ENCODE results near the gene LHFPL3. TPM values are rescaled to one million over a fixed set of nuclear protein-coding genes. Genes with fewer than 3 reads are reported as not detected.

Gene LHFPL3
- polyA plus RNA-seq, 1 of the 3 experiments (the other 2 are of a cell fraction) = not detected

DNA sequence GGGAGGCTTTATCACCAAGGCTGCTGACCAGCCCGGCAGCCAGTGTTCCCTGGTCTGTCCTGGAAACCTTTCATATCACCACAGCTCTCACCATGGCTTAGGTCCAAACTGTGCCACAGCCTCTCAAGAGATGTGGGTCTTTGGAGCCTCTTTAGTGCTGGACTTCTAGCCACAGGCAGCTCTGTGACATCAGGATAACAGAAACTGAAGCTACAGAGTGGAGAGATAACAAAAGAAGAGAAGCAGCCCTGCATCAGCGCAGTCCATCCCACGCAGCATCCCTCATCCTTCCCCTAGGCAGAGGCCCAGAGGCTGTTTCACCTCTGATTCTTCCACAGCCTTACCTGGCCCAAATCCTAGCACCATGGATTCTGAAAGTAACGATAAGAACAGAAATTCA lies 497.7 kb downstream of the LHFPL3 start:
- Histone ChIP-seq H4K20me1 (ENCODE audit: insufficient read depth) (no peaks in the 10 kb centered on the region), H2AFZ (ENCODE audit: low read depth) (no peak overlapping the region), H3K79me2 (ENCODE audit: insufficient read depth) (no peaks in the 10 kb centered on the region), H3K27me3 (ENCODE audit: insufficient read depth) (no peaks in the 10 kb centered on the region), H3K9me3 (no peaks in the 10 kb centered on the region), H3K27ac (ENCODE audit: low read depth in 2 of 2, low read length in 1 of 2) (no peak overlapping the region), H3F3A (replicated peaks; ENCODE audit: insufficient read depth) (no peaks in the 10 kb centered on the region), H3K9me2 (no peaks in the 10 kb centered on the region), H3K9ac (no peak overlapping the region), H3K4me3 (ENCODE audit: low read depth in 2 of 2, low read length in 1 of 2) (no peak overlapping the region), H3K4me2 (no peak overlapping the region), H3K36me3 (replicated peaks in 1 of 2; ENCODE audit: control insufficient read depth in 1 of 2, insufficient read depth in 2 of 2, low read length in 1 of 2) (no peaks in the 10 kb centered on the region), H3K4me1 (ENCODE audit: control insufficient read depth in 1 of 2, insufficient read depth in 2 of 2, low read depth in 1 of 2, low read length in 1 of 2) (no peaks in the 10 kb centered on the region)
- no peak for DNase-seq
- CTCF ChIA-PET = interaction anchor here (0.7 to 1.5 kb wide), 4 partner anchors 13 to 471 kb away, joined by 3 to 4 read pairs (median 4); no protein-coding TSS in a partner anchor
- no peak for TF ChIP-seq SIN3A (IDR thresholded peaks at IDR 0.05; ENCODE audit: borderline replicate concordance, low read depth, low read length)
- no peak for TF ChIP-seq CHD2 (IDR thresholded peaks at IDR 0.05; ENCODE audit: low read length, partially characterized antibody)
- no peak for TF ChIP-seq FOXM1 (IDR thresholded peaks at IDR 0.05; ENCODE audit: low read depth)
- TF ChIP-seq, protein P1, sequence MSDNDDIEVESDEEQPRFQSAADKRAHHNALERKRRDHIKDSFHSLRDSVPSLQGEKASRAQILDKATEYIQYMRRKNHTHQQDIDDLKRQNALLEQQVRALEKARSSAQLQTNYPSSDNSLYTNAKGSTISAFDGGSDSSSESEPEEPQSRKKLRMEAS (IDR thresholded peaks at IDR 0.05; ENCODE audit: low read depth) = no peak
- POLR2A ChIA-PET = no interaction called here
- WGBS (ENCODE audit: low lambda C conversion rate) = 26% methylated on average over 4 of the region's 4 CpGs

DNA sequence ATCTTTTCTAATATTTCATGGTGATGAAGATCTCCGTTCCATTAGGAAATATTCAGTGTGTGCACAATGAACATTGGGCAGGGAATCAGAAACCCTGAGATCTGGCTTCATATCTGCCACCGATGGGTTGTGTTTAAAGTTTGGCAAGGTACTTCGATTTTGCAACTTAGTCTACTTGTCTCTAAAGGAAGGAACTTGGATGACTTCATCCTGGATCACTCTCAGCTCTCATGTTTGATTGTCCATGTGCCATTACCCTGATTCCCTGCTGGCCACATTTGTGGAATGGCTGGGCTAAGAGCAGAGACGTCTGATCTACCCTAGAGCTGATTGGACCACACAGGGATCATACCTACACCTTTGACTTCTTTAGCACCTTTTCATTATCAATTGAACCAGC lies 508.6 kb downstream of the LHFPL3 start:
- Histone ChIP-seq H3K79me2 (ENCODE audit: insufficient read depth) (no peaks in the 10 kb centered on the region), H3K9ac (no peak overlapping the region), H3K36me3 (replicated peaks in 1 of 2; ENCODE audit: control insufficient read depth in 1 of 2, insufficient read depth in 2 of 2, low read length in 1 of 2) (no peaks in the 10 kb centered on the region), H3K4me1 (ENCODE audit: control insufficient read depth in 1 of 2, insufficient read depth in 2 of 2, low read depth in 1 of 2, low read length in 1 of 2) (no peaks in the 10 kb centered on the region), H2AFZ (ENCODE audit: low read depth) (no peak overlapping the region), H3K4me3 (ENCODE audit: low read depth in 2 of 2, low read length in 1 of 2) (no peak overlapping the region), H4K20me1 (ENCODE audit: insufficient read depth) (no peaks in the 10 kb centered on the region), H3K27ac (ENCODE audit: low read depth in 2 of 2, low read length in 1 of 2) (no peak overlapping the region), H3K9me3 (no peaks in the 10 kb centered on the region), H3K4me2 (no peak overlapping the region), H3K27me3 (ENCODE audit: insufficient read depth) (peaks cover 18% of the 10 kb centered on the region; the same call in 1 of the 2 replicates), H3F3A (replicated peaks; ENCODE audit: insufficient read depth) (no peaks in the 10 kb centered on the region), H3K9me2 (no peaks in the 10 kb centered on the region)
- ChIA-PET CTCF (interaction anchor here (0.7 to 7.3 kb wide), 6 partner anchors 11 to 605 kb away, joined by 3 to 66 read pairs (median 4); no protein-coding TSS in a partner anchor), POLR2A (no interaction called here)
- WGBS (ENCODE audit: low lambda C conversion rate) = 0% methylated on average over 4 of the region's 4 CpGs
- DNase-seq = no peak
- TF ChIP-seq FOXJ3 (CRISPR knock-in tag; IDR thresholded peaks at IDR 0.05) (no peak), RFX5 (IDR thresholded peaks at IDR 0.05; ENCODE audit: low read length) (no peak), CHD2 (IDR thresholded peaks at IDR 0.05; ENCODE audit: low read length, partially characterized antibody) (no peak), TCF12 (IDR thresholded peaks at IDR 0.05) (no peak), FOXM1 (IDR thresholded peaks at IDR 0.05; ENCODE audit: low read depth) (no peak), NFIC (IDR thresholded peaks at IDR 0.05; ENCODE audit: borderline replicate concordance) (no peak), MXI1 (IDR thresholded peaks at IDR 0.05; ENCODE audit: low read depth, low read length) (no peak), YY1 (IDR thresholded peaks at IDR 0.05; ENCODE audit: low read depth) (no peak), TEAD4 (IDR thresholded peaks at IDR 0.05; ENCODE audit: borderline replicate concordance, insufficient read depth) (no peak), MEF2A (IDR thresholded peaks at IDR 0.05; ENCODE audit: borderline replicate concordance, low read depth) (no peak), RXRA (IDR thresholded peaks at IDR 0.05; ENCODE audit: borderline replicate concordance, low read depth) (no peak), GABPA (IDR thresholded peaks at IDR 0.05; ENCODE audit: low read depth) (no peak)
- TF ChIP-seq, protein P2, sequence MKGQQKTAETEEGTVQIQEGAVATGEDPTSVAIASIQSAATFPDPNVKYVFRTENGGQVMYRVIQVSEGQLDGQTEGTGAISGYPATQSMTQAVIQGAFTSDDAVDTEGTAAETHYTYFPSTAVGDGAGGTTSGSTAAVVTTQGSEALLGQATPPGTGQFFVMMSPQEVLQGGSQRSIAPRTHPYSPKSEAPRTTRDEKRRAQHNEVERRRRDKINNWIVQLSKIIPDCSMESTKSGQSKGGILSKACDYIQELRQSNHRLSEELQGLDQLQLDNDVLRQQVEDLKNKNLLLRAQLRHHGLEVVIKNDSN (IDR thresholded peaks at IDR 0.05; ENCODE audit: borderline replicate concordance, low read depth) = no peak
- TF ChIP-seq, protein P3, sequence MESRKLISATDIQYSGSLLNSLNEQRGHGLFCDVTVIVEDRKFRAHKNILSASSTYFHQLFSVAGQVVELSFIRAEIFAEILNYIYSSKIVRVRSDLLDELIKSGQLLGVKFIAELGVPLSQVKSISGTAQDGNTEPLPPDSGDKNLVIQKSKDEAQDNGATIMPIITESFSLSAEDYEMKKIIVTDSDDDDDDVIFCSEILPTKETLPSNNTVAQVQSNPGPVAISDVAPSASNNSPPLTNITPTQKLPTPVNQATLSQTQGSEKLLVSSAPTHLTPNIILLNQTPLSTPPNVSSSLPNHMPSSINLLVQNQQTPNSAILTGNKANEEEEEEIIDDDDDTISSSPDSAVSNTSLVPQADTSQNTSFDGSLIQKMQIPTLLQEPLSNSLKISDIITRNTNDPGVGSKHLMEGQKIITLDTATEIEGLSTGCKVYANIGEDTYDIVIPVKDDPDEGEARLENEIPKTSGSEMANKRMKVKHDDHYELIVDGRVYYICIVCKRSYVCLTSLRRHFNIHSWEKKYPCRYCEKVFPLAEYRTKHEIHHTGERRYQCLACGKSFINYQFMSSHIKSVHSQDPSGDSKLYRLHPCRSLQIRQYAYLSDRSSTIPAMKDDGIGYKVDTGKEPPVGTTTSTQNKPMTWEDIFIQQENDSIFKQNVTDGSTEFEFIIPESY (IDR thresholded peaks at IDR 0.05; ENCODE audit: borderline replicate concordance, low read depth) = no peak
- TF ChIP-seq, protein P4, sequence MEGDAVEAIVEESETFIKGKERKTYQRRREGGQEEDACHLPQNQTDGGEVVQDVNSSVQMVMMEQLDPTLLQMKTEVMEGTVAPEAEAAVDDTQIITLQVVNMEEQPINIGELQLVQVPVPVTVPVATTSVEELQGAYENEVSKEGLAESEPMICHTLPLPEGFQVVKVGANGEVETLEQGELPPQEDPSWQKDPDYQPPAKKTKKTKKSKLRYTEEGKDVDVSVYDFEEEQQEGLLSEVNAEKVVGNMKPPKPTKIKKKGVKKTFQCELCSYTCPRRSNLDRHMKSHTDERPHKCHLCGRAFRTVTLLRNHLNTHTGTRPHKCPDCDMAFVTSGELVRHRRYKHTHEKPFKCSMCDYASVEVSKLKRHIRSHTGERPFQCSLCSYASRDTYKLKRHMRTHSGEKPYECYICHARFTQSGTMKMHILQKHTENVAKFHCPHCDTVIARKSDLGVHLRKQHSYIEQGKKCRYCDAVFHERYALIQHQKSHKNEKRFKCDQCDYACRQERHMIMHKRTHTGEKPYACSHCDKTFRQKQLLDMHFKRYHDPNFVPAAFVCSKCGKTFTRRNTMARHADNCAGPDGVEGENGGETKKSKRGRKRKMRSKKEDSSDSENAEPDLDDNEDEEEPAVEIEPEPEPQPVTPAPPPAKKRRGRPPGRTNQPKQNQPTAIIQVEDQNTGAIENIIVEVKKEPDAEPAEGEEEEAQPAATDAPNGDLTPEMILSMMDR (IDR thresholded peaks at IDR 0.05) = no peak
- TF ChIP-seq, protein P5, sequence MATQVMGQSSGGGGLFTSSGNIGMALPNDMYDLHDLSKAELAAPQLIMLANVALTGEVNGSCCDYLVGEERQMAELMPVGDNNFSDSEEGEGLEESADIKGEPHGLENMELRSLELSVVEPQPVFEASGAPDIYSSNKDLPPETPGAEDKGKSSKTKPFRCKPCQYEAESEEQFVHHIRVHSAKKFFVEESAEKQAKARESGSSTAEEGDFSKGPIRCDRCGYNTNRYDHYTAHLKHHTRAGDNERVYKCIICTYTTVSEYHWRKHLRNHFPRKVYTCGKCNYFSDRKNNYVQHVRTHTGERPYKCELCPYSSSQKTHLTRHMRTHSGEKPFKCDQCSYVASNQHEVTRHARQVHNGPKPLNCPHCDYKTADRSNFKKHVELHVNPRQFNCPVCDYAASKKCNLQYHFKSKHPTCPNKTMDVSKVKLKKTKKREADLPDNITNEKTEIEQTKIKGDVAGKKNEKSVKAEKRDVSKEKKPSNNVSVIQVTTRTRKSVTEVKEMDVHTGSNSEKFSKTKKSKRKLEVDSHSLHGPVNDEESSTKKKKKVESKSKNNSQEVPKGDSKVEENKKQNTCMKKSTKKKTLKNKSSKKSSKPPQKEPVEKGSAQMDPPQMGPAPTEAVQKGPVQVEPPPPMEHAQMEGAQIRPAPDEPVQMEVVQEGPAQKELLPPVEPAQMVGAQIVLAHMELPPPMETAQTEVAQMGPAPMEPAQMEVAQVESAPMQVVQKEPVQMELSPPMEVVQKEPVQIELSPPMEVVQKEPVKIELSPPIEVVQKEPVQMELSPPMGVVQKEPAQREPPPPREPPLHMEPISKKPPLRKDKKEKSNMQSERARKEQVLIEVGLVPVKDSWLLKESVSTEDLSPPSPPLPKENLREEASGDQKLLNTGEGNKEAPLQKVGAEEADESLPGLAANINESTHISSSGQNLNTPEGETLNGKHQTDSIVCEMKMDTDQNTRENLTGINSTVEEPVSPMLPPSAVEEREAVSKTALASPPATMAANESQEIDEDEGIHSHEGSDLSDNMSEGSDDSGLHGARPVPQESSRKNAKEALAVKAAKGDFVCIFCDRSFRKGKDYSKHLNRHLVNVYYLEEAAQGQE (IDR thresholded peaks at IDR 0.05; ENCODE audit: low read depth, low read length) = no peak

Measured in SK-N-SH (cell line).